Epidermal melanocyte (primary cell): Measurements from ENCODE around the gene PODXL2.
"Not testable (repeated sequence)": the region's sequence is repeated elsewhere in the genome, so short reads cannot be mapped to it uniquely, and the experiment has no call there.

Source experiments
- DNase-seq: peaks from one replicate; pipeline ENCODE4 v3.0.0; 2011; ENCODE audit warnings: low spot score; ENCODE audit not compliant: insufficient read length

PODXL2 gene

DNA sequence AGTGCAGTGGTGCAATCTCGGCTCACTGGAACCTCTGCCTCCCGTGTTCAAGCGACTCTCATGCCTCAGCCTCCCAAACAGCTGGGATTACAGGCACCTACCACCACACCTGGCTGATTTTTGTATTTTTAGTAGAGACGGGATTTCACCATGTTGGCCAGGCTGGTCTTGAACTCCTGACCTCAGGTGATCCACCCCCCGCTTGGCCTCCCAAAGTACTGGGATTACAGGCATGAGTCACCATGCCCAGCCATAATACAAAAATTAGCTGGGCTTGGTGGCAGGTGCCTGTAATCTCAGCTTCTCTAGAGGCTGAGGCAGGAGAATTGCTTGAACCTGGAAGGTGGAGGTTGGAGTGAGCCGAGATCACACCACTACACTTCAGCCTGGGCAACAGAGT lies 26.0 kb downstream of the PODXL2 start:
- DNase-seq = not testable (repeated sequence)

DNA sequence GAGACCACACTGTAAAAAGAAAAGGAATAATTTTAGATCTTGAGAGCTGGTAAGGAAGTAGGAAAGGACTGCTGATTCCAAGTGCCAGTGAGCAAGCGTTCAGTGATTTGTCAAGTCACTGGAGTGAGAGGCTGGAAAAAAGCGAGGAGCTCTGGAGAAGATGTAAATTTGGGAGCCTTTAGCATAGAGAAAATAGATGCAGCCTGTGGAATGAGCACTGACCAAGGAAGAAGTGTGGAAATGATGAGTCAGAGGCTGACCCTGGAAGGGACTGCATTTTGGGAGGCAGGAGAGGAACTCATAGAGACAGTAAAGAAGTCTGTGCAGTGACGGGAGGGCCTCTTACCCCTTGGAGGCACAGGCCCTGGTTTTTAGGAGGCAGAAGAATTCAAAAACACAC lies 26.7 kb downstream of the PODXL2 start:
- DNase-seq = no peak

DNA sequence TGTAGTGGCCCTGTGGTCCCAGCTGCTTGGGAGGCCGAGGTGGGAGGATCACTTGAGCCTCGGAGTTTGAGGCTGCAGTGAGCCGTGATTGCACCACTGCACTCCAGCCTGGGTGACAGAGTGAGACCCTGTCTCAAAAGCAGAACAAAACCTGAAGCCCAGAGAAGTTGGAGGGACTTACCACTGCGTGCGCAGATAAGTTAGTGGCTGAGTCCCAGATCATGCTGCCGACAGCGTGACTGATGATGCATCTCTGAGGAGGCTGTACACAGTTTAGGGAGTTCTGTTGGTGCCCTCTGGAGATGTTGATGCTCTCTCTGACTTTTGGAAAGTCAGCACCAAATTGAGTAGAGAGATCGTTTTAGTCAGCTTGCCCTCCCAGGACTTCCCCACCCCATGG lies 27.9 kb downstream of the PODXL2 start:
- no peak for DNase-seq

DNA sequence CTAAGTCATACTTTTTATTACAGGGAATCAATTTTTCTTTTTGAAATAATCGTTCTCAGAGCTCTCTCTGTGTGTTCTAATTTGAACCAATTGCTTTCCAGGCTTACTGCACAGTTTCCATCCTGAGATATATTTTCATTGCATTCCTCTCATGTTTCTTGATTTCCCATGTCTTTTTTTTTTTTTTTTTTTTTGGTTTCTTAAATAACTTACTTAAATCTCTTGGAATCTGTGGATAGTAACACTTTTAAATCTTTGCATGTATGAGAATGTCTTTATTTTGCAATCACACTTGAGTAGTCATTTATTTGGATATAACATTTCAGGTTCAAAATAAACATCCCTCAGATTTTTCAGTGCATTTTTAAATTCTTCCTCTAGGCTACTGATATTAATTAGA lies 29.2 kb downstream of the PODXL2 start:
- DNase-seq = no peak

DNA sequence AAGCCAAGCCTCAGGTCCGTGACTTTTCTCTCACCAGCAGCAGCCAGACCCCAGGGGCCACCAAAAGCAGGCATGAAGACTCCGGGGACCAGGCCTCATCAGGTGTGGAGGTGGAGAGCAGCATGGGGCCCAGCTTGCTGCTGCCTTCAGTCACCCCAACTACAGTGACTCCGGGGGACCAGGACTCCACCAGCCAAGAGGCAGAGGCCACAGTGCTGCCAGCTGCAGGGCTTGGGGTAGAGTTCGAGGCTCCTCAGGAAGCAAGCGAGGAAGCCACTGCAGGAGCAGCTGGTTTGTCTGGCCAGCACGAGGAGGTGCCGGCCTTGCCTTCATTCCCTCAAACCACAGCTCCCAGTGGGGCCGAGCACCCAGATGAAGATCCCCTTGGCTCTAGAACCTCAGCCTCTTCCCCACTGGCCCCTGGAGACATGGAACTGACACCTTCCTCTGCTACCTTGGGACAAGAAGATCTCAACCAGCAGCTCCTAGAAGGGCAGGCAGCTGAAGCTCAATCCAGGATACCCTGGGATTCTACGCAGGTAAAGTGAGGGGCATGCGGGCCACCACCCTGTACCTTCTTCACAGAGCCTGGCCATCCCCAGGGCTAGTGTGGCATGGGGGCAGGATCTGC lies 31.8 kb downstream of the PODXL2 start:
- DNase-seq = no peak

DNA sequence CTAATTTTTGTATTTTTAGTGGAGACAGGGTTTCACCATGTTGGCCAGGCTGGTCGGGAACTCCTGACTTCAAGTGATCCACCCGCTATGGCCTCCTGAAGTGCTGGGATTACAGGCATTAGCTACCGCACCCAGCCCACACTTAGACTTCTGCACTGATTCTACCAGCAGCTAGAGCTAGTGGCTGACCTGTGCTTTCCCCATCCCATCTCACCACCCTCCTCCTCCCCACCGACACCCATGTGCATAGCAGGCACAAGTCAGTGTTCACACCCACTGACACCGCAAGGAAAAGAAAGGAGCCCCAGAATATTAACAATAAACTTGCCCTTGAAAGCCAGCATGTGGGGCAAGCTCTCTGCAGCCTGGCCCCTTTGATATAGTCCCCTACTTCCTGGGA lies 32.6 kb downstream of the PODXL2 start:
- DNase-seq = no peak

DNA sequence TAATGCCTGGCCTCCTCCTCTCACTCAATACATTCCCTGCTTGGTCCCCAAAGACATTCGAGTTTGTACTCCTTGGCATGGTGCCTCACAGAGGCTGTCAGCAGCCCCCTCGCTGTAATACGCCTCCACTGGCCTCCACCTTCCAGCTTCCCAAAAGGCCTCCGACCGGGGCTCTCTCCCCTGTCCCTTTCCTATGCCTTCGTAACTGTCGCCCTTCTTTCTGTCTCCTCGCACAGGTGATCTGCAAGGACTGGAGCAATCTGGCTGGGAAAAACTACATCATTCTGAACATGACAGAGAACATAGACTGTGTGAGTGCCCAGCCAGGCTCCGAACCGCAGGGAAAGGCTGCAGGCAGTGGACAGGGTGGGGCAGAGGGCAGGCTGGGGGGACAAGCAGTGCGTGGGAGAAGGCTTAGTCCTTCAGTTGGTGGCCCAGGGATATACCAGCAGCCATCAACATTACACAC lies 33.0 kb downstream of the PODXL2 start:
- no peak for DNase-seq

DNA sequence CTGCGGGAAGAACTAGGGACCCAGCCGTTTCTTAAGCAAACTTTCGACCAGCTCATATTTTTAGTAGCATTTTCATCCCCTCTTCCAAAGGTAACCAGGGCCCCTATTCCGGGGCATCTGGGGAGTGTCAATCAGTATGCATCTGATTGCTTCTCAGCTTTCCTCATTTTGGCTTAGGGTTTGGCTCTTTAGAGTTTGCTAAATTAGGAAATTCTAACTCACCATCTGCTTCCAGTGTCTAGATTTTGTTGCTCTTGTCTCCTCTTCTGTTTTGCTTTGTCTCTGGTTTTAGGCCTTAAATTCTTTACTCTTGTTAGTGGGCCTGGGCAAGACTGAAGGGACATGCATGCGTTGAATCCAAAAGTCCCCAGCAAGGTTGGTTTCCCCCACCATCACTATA lies 34.2 kb downstream of the PODXL2 start:
- DNase-seq = no peak

DNA sequence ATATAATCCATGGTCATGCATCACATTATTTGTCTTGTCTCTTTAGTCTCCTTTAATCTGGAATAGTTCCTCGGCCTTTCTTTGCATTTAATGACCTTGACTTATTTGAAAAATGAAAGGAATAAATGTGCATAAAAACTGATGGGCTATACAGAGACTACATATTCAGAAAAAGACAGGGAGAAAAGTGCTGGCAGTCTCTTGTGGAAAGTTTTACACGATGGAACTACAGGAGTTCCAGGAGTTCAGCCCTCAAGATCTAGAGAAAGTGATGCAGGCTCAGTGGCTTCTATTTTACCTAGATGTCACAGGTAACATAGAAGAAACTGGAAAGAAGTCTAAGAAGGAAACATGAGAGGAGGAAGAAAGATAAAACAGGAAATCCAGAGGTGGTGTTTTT lies 36.2 kb downstream of the PODXL2 start:
- DNase-seq = no peak

DNA sequence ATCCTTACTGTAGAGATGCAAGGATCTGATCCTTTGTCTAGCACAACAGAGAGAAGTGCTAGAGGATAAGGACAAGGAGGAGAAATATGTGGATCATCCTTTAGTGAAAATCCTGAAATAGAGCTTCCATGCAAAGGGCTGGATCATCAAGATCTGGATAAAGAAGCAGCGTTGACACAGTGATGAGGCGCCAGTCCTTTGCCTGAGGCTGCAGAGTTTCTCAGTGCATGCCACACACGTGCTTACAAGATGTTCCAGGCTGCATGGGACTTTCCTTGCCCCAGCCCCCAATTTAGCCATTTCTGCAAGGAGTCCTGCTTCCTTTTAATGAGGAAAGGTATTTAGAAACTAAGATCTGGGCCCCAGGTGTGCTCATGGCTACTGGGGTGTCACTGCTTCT lies 36.6 kb downstream of the PODXL2 start:
- peak; percentile 70 for DNase-seq

DNA sequence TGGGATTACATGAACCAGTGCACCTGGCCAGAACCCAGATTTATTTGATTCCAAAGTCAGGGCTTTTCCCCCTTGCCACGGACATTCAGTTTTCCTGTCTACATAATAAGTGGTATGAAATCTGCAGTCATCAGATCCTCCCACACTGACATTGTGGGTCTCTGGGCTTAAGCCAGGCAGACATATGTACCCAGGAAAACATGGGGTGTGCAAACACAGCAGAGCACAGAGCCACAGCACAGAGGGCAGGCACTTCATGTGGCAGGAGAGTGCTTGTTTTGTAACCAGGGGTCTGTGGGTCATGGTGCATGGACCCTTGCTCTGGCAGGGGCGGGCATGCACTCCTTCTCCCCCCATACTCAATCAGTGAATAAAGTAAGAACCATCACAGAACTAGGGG lies 37.7 kb downstream of the PODXL2 start:
- DNase-seq = no peak

DNA sequence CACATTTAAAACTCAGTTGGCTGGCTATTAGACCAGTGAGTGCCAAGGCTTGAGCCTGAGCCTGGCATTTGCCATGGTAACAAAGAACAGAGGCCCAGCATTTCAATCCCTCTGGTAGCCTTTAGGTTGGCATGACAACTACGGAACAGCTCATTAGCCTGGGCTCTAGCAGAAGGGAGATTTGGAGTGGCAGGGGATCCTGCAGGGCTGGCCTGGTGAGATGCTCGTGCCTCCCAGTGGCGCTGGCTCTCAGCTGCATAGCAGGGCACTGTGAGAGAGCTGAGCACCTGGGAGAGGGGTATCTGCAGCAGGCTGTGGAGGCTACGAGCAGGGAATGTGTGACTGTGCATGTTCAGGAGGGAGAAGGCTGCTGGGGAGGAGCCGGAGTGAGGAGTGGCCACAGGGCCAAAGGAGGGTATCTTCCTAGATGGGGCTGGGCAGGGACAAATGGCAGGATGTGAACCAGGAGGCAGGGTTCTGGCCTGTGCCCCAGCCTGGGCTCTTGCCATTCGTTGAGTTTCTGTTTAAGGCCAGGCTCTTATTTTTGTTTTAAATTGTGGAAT lies 38.2 kb downstream of the PODXL2 start:
- DNase-seq = no peak

DNA sequence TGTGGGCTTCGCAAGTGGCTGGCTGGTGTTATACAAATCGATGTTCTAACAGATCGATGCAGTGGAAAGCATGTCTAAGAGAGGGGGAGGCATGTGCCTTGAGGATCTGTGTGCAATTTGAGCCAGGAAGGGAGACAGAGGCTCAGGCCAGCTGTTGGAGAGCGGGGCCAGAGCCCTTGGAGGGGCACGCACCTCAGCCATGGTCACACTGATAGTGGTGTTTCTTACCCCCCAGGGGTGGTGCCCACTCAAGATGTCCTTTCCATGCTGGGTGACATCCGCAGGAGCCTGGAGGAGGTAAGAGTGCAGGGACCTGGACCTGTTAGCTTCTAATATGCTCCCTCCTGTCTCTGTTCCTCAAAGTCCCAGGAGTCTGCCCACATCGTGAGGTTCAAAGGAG lies 39.9 kb downstream of the PODXL2 start:
- no peak for DNase-seq

DNA sequence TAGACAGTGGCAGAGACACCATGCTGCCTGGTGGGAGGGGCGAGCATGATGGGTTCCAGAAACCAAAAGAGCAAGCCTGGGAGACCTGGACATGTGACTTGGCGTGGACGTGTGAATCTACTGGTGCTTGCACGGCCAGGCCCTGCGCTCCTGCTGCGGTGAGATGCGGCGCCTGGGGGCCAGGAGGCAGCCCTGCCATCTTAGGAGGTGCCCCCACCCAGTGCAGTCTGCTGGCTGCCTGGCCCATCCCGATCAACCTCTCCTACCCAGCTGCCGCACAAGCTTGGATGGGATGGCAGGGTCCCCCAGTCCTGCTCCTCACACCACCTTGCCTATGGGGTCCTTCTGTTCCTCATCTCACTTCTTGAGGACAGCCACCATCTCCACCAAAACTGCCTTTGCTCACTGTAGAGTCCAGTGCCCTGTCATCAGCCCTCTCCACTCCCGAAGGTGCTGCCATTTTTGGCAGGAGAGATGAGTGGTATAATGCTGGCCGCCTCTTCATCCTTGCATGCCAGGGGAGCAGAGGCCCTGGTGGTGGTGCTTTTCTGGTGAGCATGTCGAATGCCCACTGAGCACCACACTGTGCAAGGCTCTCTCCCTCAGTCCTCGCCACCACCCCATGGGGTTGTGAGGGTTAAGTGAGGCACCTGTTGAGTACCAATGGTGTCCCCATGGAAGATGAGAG lies 40.7 kb downstream of the PODXL2 start:
- no peak for DNase-seq

DNA sequence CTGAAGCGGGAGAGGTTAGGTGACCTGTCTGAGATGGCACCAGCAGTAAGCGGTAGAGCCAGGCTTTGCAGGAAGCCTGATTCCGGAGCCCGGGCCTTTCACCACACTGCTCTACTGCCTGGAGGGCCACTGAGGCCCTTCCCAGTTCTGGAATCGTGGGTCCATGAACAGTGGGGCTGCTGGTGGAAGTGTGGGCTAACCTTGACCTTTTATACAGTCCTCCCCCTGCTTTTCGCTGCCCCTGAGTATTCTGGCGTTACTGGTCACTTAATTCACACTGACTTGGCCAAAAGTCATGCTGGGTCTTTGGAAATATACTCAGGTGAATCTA lies 41.2 kb downstream of the PODXL2 start:
- DNase-seq = no peak

DNA sequence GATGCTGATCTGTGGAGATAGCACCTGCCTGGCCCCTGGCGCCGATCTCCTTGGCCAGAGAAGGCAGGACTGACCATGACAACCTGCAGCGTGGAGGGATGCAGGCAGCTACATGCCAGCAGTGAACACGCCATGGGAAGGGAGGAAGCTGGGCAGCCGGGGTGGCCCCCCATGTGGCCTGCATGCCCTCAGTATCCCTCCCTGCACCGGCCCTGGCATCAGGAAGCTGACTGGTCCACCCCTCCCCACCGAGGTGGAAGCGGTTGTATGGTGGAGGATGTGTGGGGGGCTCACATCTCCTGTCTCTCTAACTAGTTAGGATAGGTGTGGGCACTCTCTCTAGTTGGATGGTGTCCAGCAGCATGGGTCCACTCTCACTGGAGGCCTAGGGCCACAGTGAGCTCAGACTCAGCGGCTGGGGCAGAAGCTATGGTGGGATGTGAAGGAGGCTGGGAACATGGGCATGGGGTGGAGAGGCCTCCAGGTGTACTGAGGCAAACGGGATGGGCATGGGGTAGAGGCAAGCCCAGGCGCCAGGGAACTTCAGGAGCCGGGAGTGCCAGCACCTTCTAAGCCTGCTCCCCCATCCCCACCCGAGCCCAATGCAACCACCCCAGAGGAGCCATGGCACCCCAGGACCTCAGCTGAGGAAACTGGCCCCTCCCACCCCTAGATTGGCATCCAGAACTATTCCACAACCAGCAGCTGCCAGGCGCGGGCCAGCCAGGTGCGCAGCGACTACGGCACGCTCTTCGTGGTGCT lies 42.0 kb downstream of the PODXL2 start:
- DNase-seq = no peak

DNA sequence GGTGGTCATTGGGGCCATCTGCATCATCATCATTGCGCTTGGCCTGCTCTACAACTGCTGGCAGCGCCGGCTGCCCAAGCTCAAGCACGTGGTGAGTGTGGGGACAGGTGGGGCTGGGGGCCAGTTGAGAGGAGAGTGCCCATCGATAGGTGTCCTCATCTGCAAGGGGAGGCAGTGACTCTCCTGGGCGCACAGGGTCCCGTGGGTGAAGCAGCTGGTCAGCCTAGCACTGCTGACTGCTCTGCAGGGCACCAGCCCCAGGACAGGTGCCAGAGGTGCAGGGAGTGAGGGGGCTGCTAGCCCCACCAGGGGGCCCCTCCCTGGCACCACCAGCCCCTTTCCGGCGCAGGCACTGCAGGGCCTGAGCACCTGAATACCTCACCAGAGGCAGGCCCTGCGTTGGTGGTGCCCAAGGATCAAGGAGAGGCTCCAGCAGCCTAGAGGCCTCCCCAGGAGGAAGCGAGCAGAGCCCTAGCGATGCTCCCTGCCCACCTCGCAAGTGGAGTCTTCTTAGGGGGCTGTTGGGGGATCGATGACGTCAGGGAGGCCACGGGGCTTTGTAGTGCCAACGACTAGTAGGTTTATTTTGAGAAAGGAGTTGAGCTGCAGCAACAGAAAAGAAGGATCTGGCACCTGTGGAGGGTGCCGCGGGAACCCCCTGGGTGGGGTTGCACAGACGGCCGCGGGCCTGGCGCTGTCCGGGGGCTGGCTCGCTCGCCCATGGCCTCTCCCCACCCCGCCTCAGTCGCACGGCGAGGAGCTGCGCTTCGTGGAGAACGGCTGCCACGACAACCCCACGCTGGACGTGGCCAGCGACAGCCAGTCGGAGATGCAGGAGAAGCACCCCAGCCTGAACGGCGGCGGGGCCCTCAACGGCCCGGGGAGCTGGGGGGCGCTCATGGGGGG lies 42.8 kb downstream of the PODXL2 start:
- no peak for DNase-seq

DNA sequence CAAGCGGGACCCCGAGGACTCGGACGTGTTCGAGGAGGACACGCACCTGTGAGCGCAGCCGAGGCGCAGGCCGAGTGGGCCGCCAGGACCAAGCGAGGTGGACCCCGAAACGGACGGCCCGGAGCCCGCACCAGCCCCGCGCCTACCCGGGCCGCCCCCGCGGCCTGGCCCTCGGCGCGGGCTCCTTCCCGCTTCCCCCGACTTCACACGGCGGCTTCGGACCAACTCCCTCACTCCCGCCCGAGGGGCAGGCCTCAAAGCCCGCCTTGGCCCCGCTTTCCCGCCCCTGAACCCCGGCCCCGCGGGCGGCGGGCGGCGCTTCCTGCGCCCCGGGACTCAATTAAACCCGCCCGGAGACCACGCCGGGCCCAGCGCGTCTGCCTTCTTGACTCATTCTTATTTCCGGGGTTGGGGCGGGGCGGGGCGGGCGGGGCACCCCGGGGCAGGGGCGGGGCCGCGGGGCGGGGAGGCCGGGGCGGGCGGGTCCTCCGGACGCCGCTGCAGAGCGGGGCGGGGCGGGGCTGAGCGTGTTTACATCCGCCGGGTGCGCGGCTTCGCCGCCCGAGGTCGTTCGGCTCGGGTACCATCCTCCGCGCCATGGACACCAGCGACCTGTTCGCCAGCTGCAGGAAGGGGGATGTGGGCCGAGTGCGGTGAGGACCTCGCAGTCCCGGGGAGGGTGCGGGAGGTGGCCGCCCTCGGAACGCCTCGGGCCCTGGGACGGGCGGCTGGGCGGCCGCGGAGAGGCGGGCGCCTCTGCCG lies 43.6 kb downstream of the PODXL2 start, which contains the start of gene ABTB1:
Gene ABTB1, plus strand, starts transcription at position 524 of the 762 bp plus-strand sequence. Its CDS starts 74 bp downstream, at position 598.
- DNase-seq = peak; percentile 87

DNA sequence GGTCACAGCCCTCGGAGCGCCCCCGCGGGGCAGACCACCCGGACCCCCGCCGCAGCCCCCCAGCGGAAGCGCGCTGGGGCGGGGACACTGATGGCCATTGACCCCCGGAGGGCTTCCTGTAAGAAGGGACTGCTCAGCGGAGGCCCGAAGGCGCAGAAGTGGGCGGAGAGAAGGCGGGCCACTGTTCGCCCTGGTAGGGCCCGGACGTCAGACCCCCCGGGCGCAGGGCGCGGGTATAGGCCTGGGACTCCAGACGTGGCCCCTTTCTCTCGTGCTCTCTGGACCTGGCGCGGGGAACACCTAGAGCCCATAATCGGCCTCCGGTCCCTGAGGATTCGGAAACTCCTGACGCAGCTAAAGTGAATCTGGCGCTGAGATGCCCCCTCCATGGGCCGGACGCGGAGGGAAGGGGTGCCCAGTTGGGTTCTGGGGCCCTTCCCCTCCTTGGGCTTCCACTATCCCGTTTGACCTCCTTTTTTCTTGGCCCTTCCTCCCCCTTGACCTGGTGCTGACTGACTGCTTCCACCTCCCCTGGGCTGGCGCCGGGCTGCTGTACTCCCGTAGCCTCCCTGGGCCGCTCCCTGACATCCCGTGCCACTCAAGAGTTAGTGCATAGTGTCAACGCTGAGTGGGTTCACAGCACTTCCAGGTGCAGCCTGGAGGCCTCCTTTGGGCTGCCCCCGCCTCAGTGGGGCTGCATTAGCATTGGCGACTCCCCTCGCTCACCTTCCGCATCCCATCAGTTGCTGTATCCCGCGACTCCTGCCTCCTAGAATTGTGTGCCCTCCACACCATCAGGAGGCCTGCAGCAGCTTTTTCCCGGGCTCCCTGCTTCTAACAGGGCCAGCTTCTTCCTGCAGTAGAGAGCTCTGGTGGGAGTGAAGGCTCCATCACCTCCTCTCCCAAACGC lies 44.5 kb downstream of the PODXL2 start:
- no peak for DNase-seq
